ENCODE data around the gene ALKBH8. TPM values are rescaled to one million over a fixed set of nuclear protein-coding genes. Genes with fewer than 3 reads are reported as not detected.
"Not testable (repeated sequence)": the region's sequence is repeated elsewhere in the genome, so short reads cannot be mapped to it uniquely, and the experiment has no call there.

Gene ALKBH8
- total and polyA plus RNA-seq, 12 donors: 2.2 to 7.8 (median 6.4) TPM

DNA sequence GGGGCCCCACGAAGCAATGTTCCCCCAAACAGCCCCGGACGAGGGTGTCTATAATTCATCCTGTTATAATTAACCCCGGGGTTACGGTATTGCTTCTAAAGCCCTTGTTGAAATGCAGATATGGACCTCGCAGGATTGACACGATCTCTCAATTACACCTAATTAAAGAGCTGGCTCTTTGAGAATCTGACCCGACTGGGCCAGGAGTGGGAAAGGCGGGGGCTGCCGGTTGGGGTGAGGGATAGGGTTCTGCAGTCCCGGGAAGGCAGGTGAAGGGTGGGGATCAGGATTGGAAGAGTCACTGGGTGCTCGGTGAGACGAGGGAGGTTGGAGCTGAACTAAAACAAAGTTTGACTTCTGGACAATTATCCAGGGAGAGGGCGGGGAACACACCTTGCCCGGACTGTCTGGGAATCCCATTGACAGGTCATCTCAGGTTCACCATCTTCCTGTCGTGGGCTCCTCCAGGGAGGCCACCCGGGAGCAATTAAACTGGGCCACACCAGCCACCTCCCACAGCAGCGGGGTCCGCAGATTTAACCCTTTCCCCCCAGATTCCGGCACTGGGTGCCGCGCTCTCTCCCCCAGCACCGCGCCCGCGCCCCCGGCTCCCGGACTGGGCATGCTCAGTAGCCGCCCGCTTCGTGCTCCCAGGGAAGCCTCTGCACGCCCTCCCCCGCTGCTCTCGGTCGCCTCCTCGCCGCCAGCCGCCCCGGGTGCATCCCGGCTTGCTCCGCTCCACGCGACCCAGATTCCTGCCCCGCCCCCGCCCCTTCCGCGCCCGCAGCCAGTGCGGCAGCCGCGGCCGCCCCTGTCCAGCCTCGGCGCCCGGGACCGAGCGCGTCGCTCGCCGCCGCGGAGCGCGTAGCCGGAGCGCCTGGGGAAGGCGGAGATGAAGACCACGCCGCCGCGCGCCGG is 25.2 kb upstream of the ALKBH8 start, which contains the start of gene ELMOD1:
Gene ELMOD1, plus strand, starts transcription at position 688 of the 918 bp plus-strand sequence. CDS start 27,043 bp downstream, outside the sequence.
- Histone ChIP-seq H3K27ac (no peak within 1 kb of the TSS), H3K27me3 (peaks cover 0 to 98% (median 73%) of the 10 kb centered on the region in 7 donors), H3K4me1 (peaks cover 5 to 21% (median 17%) of the 10 kb centered on the region in 9 donors), H3K4me3 (peak within 1 kb of the TSS; percentile 42 to 89 (median 62)), H3K36me3 (no peaks in the 10 kb centered on the region), H3K9me3 (no peaks in the 10 kb centered on the region)
- intact Hi-C loops (cut with DNase I): no loop called here
- ATAC-seq: peak; percentile 75 to 93 (median 83)
- TF ChIP-seq, protein P1, sequence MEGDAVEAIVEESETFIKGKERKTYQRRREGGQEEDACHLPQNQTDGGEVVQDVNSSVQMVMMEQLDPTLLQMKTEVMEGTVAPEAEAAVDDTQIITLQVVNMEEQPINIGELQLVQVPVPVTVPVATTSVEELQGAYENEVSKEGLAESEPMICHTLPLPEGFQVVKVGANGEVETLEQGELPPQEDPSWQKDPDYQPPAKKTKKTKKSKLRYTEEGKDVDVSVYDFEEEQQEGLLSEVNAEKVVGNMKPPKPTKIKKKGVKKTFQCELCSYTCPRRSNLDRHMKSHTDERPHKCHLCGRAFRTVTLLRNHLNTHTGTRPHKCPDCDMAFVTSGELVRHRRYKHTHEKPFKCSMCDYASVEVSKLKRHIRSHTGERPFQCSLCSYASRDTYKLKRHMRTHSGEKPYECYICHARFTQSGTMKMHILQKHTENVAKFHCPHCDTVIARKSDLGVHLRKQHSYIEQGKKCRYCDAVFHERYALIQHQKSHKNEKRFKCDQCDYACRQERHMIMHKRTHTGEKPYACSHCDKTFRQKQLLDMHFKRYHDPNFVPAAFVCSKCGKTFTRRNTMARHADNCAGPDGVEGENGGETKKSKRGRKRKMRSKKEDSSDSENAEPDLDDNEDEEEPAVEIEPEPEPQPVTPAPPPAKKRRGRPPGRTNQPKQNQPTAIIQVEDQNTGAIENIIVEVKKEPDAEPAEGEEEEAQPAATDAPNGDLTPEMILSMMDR (IDR thresholded peaks at IDR 0.05): peak in 3 of 9 donors; percentile 10 to 52 (median 21)
- WGBS, 2 donors: 1% methylated on average over 74 of the region's 74 CpGs
- peak; percentile 36 to 57 for DNase-seq

DNA sequence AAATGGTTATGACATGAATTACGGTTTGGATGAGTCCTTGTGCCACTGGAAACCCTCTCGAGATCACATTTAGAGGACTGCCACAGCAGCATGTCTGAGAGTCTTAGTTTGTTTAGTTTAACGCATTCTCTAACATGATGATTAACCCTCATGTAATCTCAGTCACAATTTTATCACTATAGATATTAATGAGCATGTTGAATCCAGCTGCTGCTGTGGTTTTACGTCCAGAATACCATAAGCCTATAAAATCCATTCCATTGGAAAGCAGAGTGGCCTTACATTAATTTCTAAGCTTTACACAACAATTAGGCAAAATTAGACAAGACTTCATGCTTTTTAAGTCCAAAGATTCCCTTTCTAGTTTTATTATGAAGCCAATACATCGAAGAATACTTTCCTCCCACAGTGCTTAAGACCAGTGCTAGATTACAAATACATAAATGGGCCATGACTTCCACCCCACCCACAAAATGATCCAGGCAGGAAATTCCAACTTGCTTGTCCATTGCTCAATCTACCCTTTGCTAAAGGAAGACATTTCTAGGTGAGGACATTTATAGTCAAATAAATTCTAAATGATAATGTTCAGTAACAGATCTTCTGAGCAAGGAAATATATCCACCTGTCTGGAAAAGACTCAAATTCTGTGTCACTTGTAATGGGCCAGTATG is 21.9 kb upstream of the ALKBH8 start:
- 67 to 74% methylated on average over 5 of the region's 5 CpGs for WGBS, 2 donors
- H3K36me3 ChIP-seq: no peaks in the 10 kb centered on the region
- no peak for DNase-seq
- no peak overlapping the region for H3K27ac ChIP-seq
- no peaks in the 10 kb centered on the region for H3K9me3 ChIP-seq
- ATAC-seq: no peak
- TF ChIP-seq, protein P1 (IDR thresholded peaks at IDR 0.05): no peak
- H3K4me3 ChIP-seq: no peak overlapping the region
- H3K4me1 ChIP-seq: peaks cover 5 to 21% (median 16%) of the 10 kb centered on the region in 9 donors
- intact Hi-C loops (cut with DNase I): loop anchor here in 1 of 10 donors (10.0 kb wide), 1 partner anchor 307 kb away; no protein-coding TSS in a partner anchor
- H3K27me3 ChIP-seq: peaks cover 0 to 83% (median 56%) of the 10 kb centered on the region in 7 donors

DNA sequence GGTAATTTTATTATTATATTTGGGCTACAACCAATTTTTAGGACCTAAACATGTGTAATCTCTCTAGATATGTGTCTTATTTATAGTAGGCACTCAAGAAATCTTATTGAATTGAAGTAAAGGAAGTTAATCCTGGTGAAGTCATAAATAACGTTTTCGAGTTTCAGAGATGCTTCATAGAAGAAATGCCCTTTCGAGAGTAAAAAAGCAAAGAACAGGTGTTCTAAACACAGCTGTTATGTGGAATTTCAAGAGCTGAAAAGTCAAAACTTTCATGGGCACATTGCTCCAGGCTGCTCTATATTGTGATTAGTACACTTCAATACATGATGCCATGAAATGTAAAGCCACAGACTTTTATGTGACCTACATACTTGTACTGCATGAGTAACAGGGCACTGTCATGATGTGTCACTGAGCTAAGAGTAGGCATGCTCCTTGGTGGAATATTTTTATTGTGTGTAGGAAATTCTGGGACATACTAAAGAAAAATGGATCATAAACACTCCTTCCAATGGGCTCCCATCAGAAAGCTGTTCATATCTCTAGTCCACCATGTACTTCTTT is 18.2 kb upstream of the ALKBH8 start:
- intact Hi-C loops (cut with DNase I): loop anchor here in 1 of 10 donors (10.0 kb wide), 1 partner anchor 311 kb away; no protein-coding TSS in a partner anchor
- no peak overlapping the region for H3K4me3 ChIP-seq
- H3K9me3 ChIP-seq: peaks cover 0 to 3% (median 0%) of the 10 kb centered on the region in 11 donors
- no peaks in the 10 kb centered on the region for H3K36me3 ChIP-seq
- TF ChIP-seq, protein P1 (IDR thresholded peaks at IDR 0.05): no peak
- no peak overlapping the region for H3K27ac ChIP-seq
- 75 to 79% methylated on average over 3 of the region's 3 CpGs for WGBS, 2 donors
- ATAC-seq (no peak), DNase-seq (no peak)
- H3K4me1 ChIP-seq: no peaks in the 10 kb centered on the region
- peaks cover 0 to 47% (median 29%) of the 10 kb centered on the region in 7 donors for H3K27me3 ChIP-seq

DNA sequence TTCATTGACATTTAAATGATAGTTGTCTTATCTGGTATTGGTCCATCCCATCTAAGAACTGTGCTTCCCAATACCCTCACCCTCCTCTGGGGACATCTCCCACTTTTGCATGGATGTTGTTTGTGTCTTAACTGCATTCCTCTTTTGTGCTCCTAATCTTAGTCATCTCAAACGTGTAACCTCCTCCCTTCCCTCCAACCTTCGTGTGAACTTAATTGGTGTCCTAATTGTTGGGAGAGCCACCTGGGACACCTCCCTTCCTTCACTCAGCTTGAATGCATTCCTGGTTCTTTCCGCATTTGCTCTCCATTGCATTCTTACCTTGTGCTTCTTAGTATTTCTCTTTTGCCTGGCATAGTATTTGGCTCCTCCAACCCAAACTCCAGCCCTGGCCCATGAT is 15.6 kb upstream of the ALKBH8 start:
- ATAC-seq (no peak), DNase-seq (no peak)
- intact Hi-C loops (cut with DNase I): loop anchor here in 1 of 10 donors (10.0 kb wide), 1 partner anchor 314 kb away; no protein-coding TSS in a partner anchor
- 44 to 48% methylated on average over 3 of the region's 3 CpGs for WGBS, 2 donors
- Histone ChIP-seq H3K27ac (no peak overlapping the region), H3K36me3 (no peaks in the 10 kb centered on the region), H3K4me3 (no peak overlapping the region), H3K4me1 (no peaks in the 10 kb centered on the region), H3K27me3 (peaks cover 0 to 21% (median 6%) of the 10 kb centered on the region in 7 donors), H3K9me3 (peaks cover 0 to 3% (median 0%) of the 10 kb centered on the region in 11 donors)
- TF ChIP-seq, protein P1 (IDR thresholded peaks at IDR 0.05): no peak

DNA sequence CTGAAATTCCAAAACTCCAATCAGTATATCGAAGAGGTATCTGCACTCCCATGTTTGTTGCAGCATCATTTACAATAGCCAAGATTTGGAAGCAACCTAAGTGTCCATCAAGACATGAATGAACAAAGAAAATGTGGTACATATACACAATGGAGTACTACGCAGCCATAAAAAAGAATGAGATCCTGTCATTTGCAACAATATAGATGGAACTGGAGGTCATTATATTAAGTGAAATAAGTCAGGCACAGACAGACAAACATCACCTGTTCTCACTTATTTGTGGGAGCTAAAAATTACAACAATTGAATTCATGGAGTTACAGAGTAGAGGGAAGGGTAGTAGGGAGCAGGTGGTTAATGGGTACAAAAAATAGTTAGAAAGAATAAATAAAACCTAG is 13.6 kb upstream of the ALKBH8 start:
- WGBS, 2 donors: 94 to 97% methylated on average over 2 of the region's 2 CpGs
- not testable (repeated sequence) for H3K36me3 ChIP-seq, ATAC-seq, H3K4me3 ChIP-seq, H3K9me3 ChIP-seq, DNase-seq, H3K4me1 ChIP-seq, H3K27ac ChIP-seq, H3K27me3 ChIP-seq
- intact Hi-C loops (cut with DNase I): loop anchor here in 9 of 10 donors (2.0 to 10.0 kb wide), 6 partner anchors 108 to 318 kb away; no protein-coding TSS in a partner anchor

Measured in heart right ventricle (tissue), 16 donors.